NCI-H345 (cell line): ENCODE data around the gene CYCS.
"Not testable (repeated sequence)": the region's sequence is repeated elsewhere in the genome, so short reads cannot be mapped to it uniquely, and the experiment has no call there.

Experiments
- DNase-seq: peaks from one replicate; lab custom pipeline; 2025; lab: John Stamatoyannopoulos, UW

CYCS gene

DNA sequence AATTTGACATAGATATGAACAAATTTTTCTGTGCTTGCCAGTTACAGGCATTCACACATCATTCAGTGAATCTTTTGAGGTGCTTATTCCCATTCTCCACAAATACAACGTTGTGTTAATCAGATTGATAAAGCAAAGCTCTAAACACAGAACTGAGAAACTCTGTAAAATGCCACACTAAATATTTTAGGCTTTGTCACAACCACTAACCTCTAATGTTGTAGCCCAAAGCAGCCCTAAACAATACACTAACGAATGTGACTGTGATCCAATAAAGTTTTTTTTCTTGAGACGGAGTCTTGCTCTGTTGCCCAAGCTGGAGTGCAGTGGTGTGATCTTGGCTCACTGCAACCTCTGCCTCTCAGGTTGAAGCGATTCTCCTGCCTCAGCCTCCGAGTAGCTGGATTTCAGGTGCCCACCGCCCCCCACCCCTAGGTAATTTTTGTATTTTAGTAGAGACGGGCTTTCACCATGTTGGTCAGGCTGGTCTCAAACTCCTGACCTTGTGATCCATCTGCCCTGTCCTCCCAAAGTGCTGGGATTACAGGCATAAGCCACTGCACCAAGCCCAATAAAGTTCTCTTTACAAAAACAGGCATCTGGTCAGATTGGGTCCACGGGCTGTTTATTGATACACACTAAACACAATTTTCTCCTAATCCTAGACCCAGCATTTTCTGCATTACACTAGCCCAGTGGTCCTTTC, 6.9 kb downstream of the CYCS start:
- no peak for DNase-seq

DNA sequence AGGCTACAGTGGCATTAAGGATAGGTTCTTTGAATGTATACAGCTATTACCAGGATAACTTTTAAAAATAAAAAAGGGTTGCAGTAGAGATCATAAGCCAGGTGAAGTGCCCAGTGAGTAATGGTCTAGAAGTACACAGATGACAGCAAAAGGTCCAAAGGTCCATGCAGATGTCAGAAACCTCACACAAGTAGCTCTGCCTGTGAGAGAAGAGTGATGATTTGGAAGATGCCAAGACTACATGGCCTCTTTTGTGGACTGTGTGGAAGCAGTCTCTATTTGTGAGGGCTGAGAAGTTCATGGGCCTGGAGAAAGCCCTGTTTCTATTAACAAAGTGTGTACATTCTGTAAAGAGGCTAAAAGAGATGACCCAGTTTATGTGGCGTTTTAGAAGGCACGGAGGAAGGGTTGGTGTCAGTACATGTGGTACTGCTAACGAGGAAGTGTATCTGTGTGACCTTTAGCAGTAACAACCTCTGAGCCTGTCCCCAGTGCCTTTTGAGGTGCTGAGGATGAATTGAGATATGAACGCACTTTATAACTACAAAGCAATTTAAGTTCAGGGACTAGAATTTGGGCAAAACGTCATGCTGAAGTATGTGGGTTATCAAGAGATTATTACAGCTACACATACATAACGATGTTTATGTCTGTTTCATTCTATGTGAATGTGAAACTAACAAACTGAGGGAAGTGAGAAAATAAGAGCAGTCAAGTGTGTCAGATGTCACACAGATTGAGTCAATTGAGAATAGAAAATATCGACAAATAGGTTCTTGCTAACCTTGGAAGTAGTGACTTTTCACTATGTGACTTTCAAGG, 7.6 kb downstream of the CYCS start:
- no peak for DNase-seq

DNA sequence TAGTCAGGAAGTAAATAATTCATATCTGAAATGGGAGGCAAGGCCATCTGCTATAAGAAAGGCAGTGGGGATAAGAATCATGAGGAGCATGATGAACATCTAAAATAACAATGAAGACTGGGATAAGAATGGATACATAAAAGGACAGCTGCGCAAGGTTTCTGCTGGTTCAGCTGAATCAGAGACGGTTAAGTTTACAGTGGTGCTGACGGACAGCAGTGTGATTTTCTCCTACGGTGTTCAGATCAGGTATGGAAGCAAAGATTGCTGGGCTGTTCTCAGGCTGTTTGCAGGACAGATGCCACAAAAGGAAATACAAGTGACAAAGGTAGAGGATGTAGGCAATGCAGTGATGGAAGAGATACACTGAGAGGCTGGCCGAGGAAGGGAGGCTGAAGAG, 8.4 kb downstream of the CYCS start:
- no peak for DNase-seq

DNA sequence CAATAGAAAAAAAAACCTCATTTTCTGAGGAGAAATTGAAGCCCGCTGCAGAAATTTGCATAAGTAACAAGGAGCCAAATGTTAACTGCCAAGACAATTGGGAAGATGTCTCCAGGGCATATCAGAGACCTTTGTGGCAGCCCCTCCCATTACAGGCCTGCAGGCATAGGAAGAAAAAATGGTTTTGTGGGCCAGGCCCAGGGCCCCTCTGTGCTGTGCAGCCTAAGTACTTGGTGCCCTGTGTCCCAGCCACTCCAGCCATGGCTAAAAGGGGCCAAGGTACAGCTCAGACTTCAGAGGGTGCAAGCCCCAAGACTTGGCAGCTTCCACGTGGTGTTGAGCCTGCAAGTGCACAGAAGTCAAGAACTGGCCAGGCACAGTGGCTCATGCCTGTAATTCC, 14.5 kb downstream of the CYCS start:
- DNase-seq: not testable (repeated sequence)

DNA sequence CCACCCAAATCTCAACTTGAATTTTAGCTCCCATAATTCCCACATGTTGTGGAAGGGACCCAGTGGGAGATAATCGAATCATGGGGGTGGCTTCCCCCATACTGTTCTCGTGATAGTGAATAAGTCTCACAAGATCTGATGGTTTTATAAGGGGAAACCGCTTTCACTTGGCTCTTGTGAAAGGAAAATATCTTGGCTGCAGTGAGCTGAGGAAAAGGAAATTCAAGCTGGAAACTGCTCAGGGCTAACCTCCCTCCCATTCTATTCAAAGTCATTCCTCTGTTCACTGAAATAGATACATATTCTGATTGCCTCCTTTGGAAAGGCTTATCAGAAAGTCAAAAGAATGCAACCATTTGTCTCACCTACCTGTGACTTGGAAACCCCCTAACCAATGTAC, 15.8 kb downstream of the CYCS start:
- DNase-seq: no peak

DNA sequence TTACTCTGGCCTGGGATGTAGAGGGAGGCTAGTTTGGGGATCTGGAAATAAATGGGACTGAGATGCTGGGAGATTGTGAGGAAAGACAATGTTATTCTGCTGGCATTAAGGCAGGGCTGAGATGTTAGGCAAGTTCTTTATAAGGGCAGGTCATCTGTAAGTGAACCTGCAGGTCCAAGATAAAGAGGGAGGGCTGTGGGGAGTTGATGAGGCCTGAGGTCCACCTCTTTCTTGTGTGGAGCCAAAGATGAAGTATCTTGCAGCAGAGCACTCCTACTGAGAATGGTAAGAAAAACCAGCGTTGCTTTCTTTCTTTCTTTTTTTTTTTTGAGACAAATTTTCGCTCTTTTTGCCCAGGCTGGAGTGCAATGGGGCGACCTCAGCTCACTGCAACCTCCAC, 19.1 kb downstream of the CYCS start:
- no peak for DNase-seq

DNA sequence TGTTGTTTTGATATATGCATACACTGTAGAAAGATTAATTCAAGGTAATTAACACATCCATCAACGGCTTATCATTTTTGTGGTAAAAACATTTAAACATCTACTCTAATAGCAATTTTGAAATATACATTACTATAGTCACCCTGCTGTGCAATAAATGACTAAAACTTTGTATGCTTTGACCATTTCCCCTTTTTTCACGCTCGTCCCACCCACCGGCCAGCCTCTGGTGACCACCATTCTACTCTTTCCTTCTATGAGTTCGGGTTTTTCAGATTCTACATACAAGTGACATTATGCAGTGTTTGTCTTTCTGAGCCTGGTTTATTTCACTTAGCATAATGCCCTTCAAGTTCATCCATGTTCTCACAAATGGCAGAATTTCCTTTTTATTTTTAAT, 21.3 kb downstream of the CYCS start:
- no peak for DNase-seq

DNA sequence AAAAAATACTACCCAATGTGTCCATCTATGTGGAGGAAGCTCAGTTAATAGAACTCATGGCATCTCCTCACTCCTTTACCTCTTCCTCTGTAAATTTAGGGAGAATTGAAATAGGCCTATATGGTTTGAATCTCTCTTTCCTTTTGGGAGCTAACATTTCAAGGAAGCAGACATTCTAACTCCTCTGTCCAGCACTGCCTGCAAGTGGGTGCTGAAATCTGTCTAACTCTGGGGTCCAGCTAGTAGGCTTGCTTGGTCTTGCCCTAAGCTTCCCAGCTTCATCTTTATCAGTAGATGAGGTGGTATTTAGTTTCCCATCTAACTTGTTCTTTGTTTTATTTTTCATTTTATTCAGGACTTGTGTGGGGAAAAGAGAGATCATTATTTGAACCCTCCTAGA, 23.2 kb downstream of the CYCS start:
- DNase-seq: no peak

DNA sequence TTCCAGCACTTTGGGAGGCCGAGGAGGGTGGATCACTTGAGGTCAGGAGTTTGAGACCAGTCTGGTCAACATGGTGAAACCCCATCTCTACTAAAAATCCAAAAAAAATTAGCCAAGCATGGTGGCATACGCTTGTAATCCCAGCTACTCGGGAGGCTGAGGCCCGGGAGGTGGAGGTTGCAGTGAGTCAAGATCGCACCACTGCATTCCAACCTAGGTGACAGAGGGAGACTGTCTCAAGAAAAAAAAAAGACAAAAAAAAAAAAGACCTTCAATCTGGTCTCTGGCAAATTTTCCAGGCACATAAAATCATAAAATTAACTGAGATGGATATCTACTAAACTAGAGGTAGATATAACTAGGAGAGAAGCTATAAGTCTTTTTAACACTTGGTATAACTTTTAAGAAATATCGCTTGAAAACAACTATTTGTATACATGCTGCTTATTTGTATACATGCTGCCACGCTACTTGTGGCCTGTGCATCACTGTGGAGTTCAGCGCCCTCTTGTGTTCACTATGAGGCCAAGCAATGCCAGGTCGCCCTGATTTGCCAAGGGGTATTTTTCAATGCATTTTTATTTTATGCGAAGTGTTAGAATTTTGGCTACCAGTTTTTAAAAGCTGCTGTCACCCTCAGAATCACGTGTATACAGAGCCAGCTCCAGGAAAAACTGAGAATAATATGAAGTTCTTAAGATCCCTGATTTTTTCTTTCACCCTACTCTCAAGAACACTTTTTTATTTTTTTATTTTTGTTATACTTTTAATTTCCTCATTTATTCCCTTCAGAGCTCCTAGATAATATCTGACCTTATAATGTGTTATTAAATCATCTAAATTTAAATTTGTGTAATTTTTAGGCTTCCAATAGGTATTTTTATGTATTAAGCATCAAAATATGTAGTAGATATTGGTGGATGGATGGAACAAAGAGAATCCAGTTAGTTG, 26.7 kb downstream of the CYCS start:
- peak; percentile 65 for DNase-seq

DNA sequence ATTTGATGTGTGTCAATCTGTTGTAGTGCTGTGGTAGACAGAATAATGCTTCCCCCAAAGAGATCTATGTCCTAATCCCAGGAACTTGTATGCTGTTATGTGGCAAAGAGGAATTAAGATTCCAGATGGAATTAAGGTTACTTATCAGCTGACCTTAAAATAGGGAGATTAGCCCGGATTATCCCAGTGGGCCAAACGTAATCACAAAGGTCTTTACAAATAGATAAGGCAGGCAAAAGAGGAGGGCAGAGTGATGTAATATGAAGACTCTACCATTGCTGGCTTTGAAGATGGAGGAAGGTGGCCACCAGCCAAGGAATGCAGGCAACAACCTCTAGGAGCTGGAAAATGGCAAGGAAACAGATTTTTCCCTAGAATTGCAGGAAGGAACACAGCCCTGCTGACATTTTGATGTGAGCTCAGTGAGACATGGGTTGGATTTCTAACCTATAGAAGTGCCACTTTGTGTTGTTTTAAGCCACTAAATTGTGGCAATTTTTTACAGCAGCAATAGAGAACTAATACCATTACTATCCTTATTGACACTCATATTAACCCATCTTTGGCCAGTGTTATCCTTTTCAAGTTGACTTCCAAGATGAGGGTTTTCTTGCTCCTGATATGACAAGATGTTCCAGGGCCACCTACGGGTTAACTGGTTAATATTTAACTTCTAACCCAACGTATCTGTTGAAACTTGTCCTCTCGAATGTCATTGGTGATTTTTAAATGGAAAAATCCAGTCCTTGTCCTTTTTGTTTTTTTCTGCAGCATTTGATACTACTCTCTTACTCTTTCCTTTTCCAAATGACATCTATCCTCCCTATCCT, 29.3 kb downstream of the CYCS start:
- no peak for DNase-seq

DNA sequence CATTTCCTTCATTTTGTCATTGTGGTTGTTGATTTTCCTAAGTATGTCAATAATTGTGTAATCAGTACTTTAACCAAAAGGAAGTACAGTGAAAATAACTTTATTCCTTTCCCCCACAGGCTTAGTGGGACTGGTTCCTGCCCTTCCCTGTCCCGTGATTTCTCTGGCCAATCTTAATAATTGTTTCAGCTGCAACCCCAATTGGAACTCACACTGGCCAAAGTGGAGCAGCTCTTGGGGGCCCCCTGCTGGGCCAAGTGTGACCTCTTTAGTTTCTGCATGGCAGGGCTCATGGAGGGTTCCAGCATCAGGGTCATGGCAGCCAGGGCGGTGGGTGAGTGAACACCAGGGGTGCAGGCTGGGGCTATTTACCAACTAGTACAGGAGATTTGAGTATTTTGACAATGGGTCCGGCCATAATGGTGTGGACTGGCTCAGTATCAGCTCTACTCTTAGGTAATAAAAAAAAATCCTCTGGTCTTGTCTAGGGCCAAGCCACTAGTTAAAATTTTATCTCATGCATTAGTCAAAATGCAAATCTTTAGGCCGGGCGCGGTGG, 31.7 kb downstream of the CYCS start:
- DNase-seq: peak; percentile 66

DNA sequence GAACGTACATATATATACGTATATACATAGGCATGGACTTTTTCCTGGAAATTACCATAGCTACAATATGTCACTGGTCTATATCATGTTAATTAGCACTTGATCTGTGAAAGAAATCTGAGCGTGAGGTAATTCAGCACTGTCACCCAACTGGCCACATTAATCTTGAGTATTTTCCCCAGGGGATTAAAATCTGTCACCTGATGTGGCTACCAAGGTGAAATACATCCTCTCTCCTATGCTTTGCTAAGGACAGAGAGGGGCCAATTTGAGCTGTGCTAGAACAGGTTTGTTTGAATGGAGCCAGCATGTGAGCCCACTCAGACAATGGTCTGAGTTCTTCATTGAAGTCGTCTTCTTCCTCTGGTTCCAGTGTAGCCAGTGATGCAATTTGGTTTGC, 33.3 kb downstream of the CYCS start:
- no peak for DNase-seq

DNA sequence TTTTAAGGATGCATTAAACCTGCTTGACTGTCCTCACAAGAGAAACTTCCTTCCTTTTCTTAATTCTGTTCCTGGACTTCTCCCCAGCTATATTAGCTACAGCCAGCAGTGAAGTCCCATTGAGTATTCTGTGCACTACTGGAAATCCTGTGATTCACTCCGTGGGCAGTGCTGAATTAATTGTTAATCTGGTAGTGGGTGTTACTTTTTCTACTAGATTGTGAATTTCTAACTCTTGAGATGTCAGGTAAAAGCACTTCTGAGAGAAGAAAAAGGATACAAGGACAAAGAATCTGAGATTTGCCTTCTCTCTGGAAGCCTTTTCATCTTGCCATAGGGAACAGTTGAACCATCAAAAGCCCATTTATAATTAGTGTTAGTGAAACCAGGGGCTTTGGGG, 33.9 kb downstream of the CYCS start:
- DNase-seq: no peak

DNA sequence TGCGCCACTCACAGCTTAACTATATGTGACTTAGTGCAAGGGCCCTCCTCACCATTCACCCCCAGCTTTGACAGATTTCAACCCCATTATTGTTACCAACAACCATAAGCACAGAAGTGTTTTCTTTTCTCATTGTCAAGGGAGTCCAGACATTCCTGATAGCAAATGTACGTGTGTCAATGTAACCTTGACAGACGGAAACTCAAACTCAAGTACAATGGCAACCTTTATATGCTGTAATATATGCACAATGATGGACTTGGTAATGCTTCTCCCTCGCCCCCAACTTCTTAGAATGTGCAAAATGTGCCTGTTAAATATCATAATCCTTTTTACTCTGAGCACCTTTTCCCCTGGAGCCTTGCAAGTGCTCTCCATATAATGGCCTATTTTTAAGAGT, 34.7 kb downstream of the CYCS start:
- no peak for DNase-seq

DNA sequence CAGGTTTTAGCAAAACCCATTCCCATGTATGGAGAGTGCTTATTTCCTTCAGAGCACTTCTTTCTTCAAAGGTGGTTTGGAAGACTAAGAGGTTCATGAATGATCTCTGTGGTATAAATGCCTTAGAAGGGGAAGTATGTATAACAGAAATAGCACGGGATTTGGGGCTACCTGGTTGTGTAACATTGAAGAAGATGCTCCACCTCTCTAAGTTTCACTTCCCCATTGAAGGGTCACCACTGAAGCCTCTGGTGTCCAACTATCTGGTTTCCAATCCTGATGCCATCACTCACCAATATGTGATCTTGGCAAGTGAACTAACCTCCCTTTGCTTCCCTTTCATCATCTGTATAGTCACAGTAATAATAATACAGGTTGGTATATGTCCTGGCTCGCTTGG, 37.2 kb downstream of the CYCS start:
- DNase-seq: no peak

DNA sequence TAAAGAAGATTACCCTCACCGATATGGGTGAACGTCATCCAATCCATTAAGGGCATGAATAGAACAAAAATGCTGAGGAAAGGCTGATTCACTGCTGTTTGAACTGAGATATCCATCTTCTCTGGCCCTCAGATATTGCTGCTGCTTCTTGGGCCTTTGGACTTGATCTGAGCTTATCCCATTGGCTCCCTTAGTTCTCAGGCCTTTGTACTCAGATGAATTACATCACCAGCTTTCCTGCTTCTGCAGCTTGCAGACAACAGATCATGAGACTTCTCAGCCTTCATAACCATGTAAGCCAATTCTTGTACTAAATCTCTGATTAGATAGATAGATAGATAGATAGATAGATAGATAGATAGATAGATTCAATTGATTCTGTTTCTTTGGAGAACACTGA, 40.2 kb downstream of the CYCS start:
- no peak for DNase-seq

DNA sequence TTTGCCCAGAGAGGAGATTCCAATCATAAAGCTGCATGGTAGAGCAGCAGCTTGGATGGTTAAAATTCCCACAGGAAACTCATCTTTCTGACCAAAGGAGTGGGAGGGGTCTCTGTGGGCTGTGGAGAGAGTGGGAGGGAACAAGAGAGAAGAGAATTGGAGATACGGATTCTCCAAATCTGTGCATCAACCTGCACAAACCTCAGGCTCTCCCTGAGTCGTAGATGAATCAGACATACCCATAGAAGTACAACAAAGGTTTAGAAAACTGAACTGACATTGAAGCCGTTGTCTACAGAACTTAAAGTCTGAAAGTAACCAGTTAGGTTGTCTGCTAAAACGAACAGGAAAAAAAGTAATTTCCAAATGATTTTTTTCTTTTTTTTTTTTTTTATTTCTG, 41.9 kb downstream of the CYCS start:
- DNase-seq: no peak

DNA sequence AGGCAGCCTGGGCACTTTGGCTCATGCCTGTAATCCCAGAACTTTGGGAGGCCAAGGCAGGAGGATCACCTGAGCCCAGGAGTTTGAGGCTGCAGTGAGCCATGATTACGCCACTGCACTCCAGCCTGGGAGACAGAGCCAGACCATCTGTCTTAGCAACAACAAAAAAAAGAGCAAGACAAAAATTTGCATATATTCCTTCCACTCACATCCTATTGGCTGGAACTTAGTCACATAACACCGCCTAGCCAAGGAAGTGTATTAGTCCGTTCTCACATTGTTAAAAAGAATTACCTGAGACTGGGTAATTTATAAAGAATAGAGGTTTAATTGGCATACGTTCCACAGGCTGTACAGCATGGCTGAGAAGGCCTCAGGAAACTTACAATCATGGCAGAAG, 43.0 kb downstream of the CYCS start:
- DNase-seq: not testable (repeated sequence)

DNA sequence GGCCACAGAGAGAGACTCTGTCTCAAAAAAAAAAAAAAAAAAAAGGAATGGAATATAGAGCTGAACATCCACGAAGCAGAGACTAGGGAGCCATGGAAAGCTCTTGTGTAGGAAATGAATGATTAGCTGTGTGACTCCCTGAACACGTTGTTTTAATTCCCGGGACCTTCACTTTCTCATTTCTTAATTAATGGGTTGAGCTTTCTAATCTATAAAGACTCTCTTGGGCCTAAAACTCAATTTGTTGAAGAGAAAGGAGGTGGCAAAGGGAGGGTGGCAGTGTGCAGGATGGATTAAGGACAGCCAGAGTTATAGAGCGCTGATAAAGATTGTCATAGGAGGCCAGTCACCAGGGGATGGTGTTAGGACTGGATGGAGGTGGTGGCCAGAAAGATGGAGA, 48.0 kb downstream of the CYCS start:
- DNase-seq: no peak

DNA sequence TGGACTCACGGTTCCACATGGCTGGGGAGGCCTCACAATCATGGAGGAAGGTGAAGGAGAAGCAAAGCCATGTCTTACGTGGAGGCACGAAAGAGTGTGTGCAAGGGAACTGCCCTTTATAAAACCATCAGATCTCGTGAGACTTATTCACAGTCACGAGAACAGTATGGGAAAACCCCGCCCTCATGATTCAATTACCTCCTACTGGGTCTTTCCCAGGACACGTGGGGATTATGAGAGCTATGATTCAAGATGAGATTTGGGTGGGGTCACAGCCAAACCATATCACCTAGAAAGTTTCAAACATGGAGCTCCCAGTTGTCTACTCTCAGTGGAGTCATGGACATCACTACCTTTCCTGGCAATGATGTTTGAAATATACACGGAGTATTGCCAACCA, 49.6 kb downstream of the CYCS start:
- no peak for DNase-seq

DNA sequence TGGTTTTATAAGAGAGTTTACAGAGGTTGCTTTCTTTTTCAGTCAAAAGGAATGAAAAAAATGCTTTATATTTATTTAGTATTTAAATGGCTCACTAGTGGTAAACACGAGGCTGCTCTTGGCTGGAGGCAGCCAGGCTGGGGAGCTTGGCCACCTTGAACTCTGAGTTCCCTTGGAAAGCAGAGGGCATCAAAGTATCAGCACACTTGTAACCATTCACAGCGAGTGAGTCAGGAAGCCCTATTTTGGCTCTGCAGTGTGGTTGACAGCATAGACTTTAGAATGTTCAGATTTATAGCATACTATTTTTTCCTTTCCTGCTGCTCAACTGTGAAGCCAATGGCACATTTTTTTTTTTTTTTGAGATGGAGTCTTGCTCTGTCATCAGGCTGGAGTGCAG, 51.6 kb downstream of the CYCS start:
- no peak for DNase-seq
